H9 (cell line): ENCODE data around the gene SLC2A4RG. TPM values are rescaled to one million over a fixed set of nuclear protein-coding genes. Genes with fewer than 3 reads are reported as not detected.

Experiments
- DNase-seq: peaks from one replicate; pipeline ENCODE4 v3.0.0-alpha.2; 2017
- H2AFZ ChIP-seq: one replicate; pipeline ENCODE4 v1.6.1; 2013; ENCODE audit warnings: mild to moderate bottlenecking, low read length, control low read depth, moderate library complexity
- H2AK5ac ChIP-seq: 2 replicates; pipeline ENCODE4 v1.6.1; 2013; ENCODE audit warnings: low read length, control low read depth, mixed read lengths; ENCODE audit not compliant: insufficient read length
- H2BK120ac ChIP-seq: one replicate; pipeline ENCODE4 v1.6.1; 2013; ENCODE audit warnings: low read depth, mild to moderate bottlenecking, low read length, control low read depth, inconsistent platforms; ENCODE audit not compliant: poor library complexity, severe bottlenecking
- H2BK12ac ChIP-seq: 2 replicates; pipeline ENCODE4 v1.6.1; 2013; ENCODE audit warnings: low read length, control low read depth, mixed read lengths, low read depth; ENCODE audit not compliant: insufficient read length
- H2BK15ac ChIP-seq: 2 replicates; pipeline ENCODE4 v1.6.1; 2013; ENCODE audit warnings: low read depth, low read length, control low read depth
- H2BK20ac ChIP-seq: one replicate; pipeline ENCODE4 v1.6.1; 2013; ENCODE audit warnings: low read depth, mild to moderate bottlenecking, low read length, control low read depth, inconsistent platforms; ENCODE audit not compliant: poor library complexity, severe bottlenecking
- H2BK5ac ChIP-seq: 2 replicates; pipeline ENCODE4 v1.6.1; 2013; ENCODE audit warnings: low read length, control low read depth, mixed read lengths; ENCODE audit not compliant: insufficient read length
- H3K14ac ChIP-seq: 2 replicates; pipeline ENCODE4 v1.6.1; 2013; ENCODE audit warnings: low read length, control low read depth; ENCODE audit not compliant: insufficient read depth
- H3K18ac ChIP-seq: 2 replicates; pipeline ENCODE4 v1.6.1; 2013; ENCODE audit warnings: low read depth, mild to moderate bottlenecking, mixed read lengths, low read length, control low read depth; ENCODE audit not compliant: insufficient read length
- H3K23ac ChIP-seq: 2 replicates; pipeline ENCODE4 v1.6.1; 2013; ENCODE audit warnings: low read length, control low read depth, mixed read lengths, low read depth; ENCODE audit not compliant: insufficient read length
- H3K23me2 ChIP-seq: 2 replicates; pipeline ENCODE4 v1.6.1; 2013; ENCODE audit warnings: low read depth, mild to moderate bottlenecking, mixed read lengths, low read length, control low read depth; ENCODE audit not compliant: insufficient read length, poor library complexity, severe bottlenecking
- H3K27ac ChIP-seq: 2 replicates; pipeline ENCODE4 v1.5.1; 2013; ENCODE audit warnings: low read length, control low read depth, mixed read lengths, low read depth; ENCODE audit not compliant: insufficient read length
- H3K27me3 ChIP-seq: 2 replicates; pipeline ENCODE4 v1.6.1; 2013; ENCODE audit warnings: low read length, control low read depth, inconsistent platforms; ENCODE audit not compliant: insufficient read depth
- H3K4ac ChIP-seq: 2 replicates; pipeline ENCODE4 v1.6.1; 2013; ENCODE audit warnings: low read depth, mild to moderate bottlenecking, control low read depth, inconsistent platforms, low read length, moderate library complexity
- H3K4me1 ChIP-seq: 2 replicates; pipeline ENCODE4 v1.6.1; 2013; ENCODE audit warnings: low read length, control low read depth, inconsistent platforms; ENCODE audit not compliant: insufficient read depth
- H3K4me2 ChIP-seq: 2 replicates; pipeline ENCODE4 v1.6.1; 2013; ENCODE audit warnings: low read length, control low read depth, mixed read lengths; ENCODE audit not compliant: insufficient read length, insufficient read depth
- H3K56ac ChIP-seq: 2 replicates; pipeline ENCODE4 v1.6.1; 2013; ENCODE audit warnings: low read depth, mild to moderate bottlenecking, mixed read lengths, low read length, control low read depth; ENCODE audit not compliant: insufficient read length
- H3K79me1 ChIP-seq: 2 replicates; pipeline ENCODE4 v1.6.1; 2013; ENCODE audit warnings: low read depth, mild to moderate bottlenecking, moderate library complexity, low read length, control low read depth, inconsistent platforms; ENCODE audit not compliant: insufficient read depth, poor library complexity, severe bottlenecking
- H3K79me2 ChIP-seq: 2 replicates; pipeline ENCODE4 v1.6.1; 2013; ENCODE audit warnings: low read length, control low read depth, inconsistent platforms; ENCODE audit not compliant: insufficient read depth
- H3K9ac ChIP-seq: 2 replicates; pipeline ENCODE4 v1.6.1; 2013; ENCODE audit warnings: low read length, control low read depth, mixed read lengths; ENCODE audit not compliant: insufficient read length; ENCODE audit errors: extremely low read depth
- H3K9me3 ChIP-seq: one replicate; pipeline ENCODE4 v1.6.1; 2013; ENCODE audit warnings: low read depth, low read length, inconsistent platforms; ENCODE audit not compliant: control insufficient read depth
- H3T11ph ChIP-seq: one replicate; pipeline ENCODE4 v1.6.1; 2013; ENCODE audit warnings: mild to moderate bottlenecking, low read length, control low read depth, inconsistent platforms
- H4K20me1 ChIP-seq: one replicate; pipeline ENCODE4 v1.6.1; 2013; ENCODE audit not compliant: control insufficient read depth, insufficient read length, insufficient read depth
- H4K5ac ChIP-seq: 2 replicates; pipeline ENCODE4 v1.6.1; 2013; ENCODE audit warnings: low read depth, mild to moderate bottlenecking, mixed read lengths, low read length, control low read depth; ENCODE audit not compliant: insufficient read length
- H4K8ac ChIP-seq: replicated peaks from 2 replicates; pipeline ENCODE4 v1.6.1; 2013; ENCODE audit warnings: low read length, control low read depth, mixed read lengths, low read depth; ENCODE audit not compliant: insufficient read length
- H4K91ac ChIP-seq: 2 replicates; pipeline ENCODE4 v1.6.1; 2013; ENCODE audit warnings: low read depth, mild to moderate bottlenecking, moderate library complexity, mixed read lengths, low read length, control low read depth; ENCODE audit not compliant: insufficient read length
- H3K27ac Mint-ChIP-seq, 3 experiments: 2 replicates in 2 of 3; 3 replicates in 1 of 3; pipeline ENCODE4 v1.8.0; 2020 to 2021; ENCODE audit warnings: mixed read lengths in 3 of 3, mild to moderate bottlenecking in 1 of 3, moderate library complexity in 1 of 3
- H3K27me3 Mint-ChIP-seq: 2 replicates; pipeline ENCODE4 v1.8.0; 2021; ENCODE audit warnings: low read depth, mild to moderate bottlenecking, moderate library complexity, mixed read lengths
- H3K36me3 Mint-ChIP-seq, 3 experiments: 2 replicates in 2 of 3; 3 replicates in 1 of 3; pipeline ENCODE4 v1.8.0; 2020 to 2021; ENCODE audit warnings: low read depth in 3 of 3, mixed read lengths in 3 of 3; ENCODE audit not compliant: insufficient read depth in 1 of 3
- H3K4me1 Mint-ChIP-seq, 2 experiments: 2 replicates each; pipeline ENCODE4 v1.8.0; 2020; ENCODE audit warnings: mixed read lengths in 2 of 2
- H3K4me3 Mint-ChIP-seq, 2 experiments: 2 replicates in 1 of 2; 3 replicates in 1 of 2; pipeline ENCODE4 v1.8.0; 2020 to 2021; ENCODE audit warnings: mild to moderate bottlenecking in 2 of 2, mixed read lengths in 2 of 2, moderate library complexity in 1 of 2
- H3K9me3 Mint-ChIP-seq, 2 experiments: 2 replicates in 1 of 2; 3 replicates in 1 of 2; pipeline ENCODE4 v1.8.0; 2020; ENCODE audit warnings: mild to moderate bottlenecking in 2 of 2, mixed read lengths in 2 of 2, moderate library complexity in 1 of 2
- CTCF ChIP-seq: fragments of 200-600 bp; sonication (generic); conservative IDR thresholded peaks from 3 replicates; pipeline ENCODE4 v1.8.0; 2021; ENCODE audit warnings: antibody characterized with exemption, mild to moderate bottlenecking
- WGBS: extraction: QIAGEN DNeasy Blood & Tissue Kit; methylation state at CpG from one replicate; pipeline ENCODE4 v1.1.7; 2013; ENCODE audit warnings: missing lambda C conversion rate, low lambda C conversion rate, mixed read lengths; ENCODE audit not compliant: insufficient read length; ENCODE audit errors: extremely low coverage; 5-methylcytosine and 5-hydroxymethylcytosine counted together
- total RNA-seq: library from RNA; stranded (reverse); gene quantifications from 2 replicates; pipeline ENCODE4 v1.2.1, GENCODE V29; 2021

SLC2A4RG gene
- total RNA-seq, 1 experiment from 2014 or later, result 43.9 TPM

GRCh38 chr20:63696628-63697356 is 42.8 kb upstream of the SLC2A4RG start, which contains the start of gene TNFRSF6B:
Gene TNFRSF6B, plus strand, starts transcription at chr20:63696652. Its CDS starts 116 bp downstream, at chr20:63696768.
- H3K9me3 Mint-ChIP-seq, result peaks cover 3 to 5% of the 10 kb centered on the region in 2 experiments; a peak in 3 of 5 replicates
- no peak within 1 kb of the TSS for H3K27ac ChIP-seq
- no peak within 1 kb of the TSS for H3K4me2 ChIP-seq

More at GRCh38 chr20:63696628-63697356, 42.8 kb upstream of the SLC2A4RG start, which contains the start of gene TNFRSF6B:
- no peak within 1 kb of the TSS for H2BK5ac ChIP-seq
- no peak within 1 kb of the TSS for H3T11ph ChIP-seq
- H3K4ac ChIP-seq, result no peak within 1 kb of the TSS
- WGBS, result no CpG with 5 or more reads among the region's 52 CpGs
- no peaks in the 10 kb centered on the region for H3K4me1 ChIP-seq
- no peaks in the 10 kb centered on the region for H3K9me3 ChIP-seq
- H3K23me2 ChIP-seq, result peaks cover 4% of the 10 kb centered on the region
- Mint-ChIP-seq H3K36me3 (peaks cover 13 to 17% (median 14%) of the 10 kb centered on the region in 3 experiments; a peak in 5 of 7 replicates), H3K4me1 (peaks cover 2 to 10% of the 10 kb centered on the region in 2 experiments), H3K27me3 (peaks cover 6% of the 10 kb centered on the region; the same call in 1 of the 2 replicates), H3K27ac (peak within 1 kb of the TSS in 2 of 3 experiments; percentile 61 to 82; a peak in 2 of 7 replicates), H3K4me3 (peak within 1 kb of the TSS; percentile 34 to 35; a peak in 4 of 5 replicates)
- no peak within 1 kb of the TSS for H2BK20ac ChIP-seq
- H2AFZ ChIP-seq, result no peak within 1 kb of the TSS
- no peak within 1 kb of the TSS for H2BK120ac ChIP-seq
- H2BK12ac ChIP-seq, result no peak within 1 kb of the TSS
- H2BK15ac ChIP-seq, result no peak within 1 kb of the TSS
- no peaks in the 10 kb centered on the region for H3K79me2 ChIP-seq
- no peak within 1 kb of the TSS for H2AK5ac ChIP-seq
- no peak within 1 kb of the TSS for H3K9ac ChIP-seq
- no peak for TF ChIP-seq CTCF
- no peaks in the 10 kb centered on the region for H4K20me1 ChIP-seq
- no peak within 1 kb of the TSS for H4K5ac ChIP-seq
- no peak within 1 kb of the TSS for H4K8ac ChIP-seq
- no peaks in the 10 kb centered on the region for H3K27me3 ChIP-seq
- no peaks in the 10 kb centered on the region for H3K79me1 ChIP-seq
- no peak within 1 kb of the TSS for H4K91ac ChIP-seq
- H3K18ac ChIP-seq, result no peak within 1 kb of the TSS
- no peak within 1 kb of the TSS for H3K23ac ChIP-seq
- H3K14ac ChIP-seq, result no peak within 1 kb of the TSS
- no peak for DNase-seq
- no peak within 1 kb of the TSS for H3K56ac ChIP-seq
